Activated CD8-positive, alpha-beta memory T cell treated with anti-CD3 and anti-CD28 coated beads for 1 hour (primary cell): Measurements from ENCODE around the gene NID1.
A peak's percentile ranks its signal among the peaks of the same experiment; 100 is the strongest.
"Not testable (repeated sequence)": the region's sequence is repeated elsewhere in the genome, so short reads cannot be mapped to it uniquely, and the experiment has no call there.

Experiments
- DNase-seq, 2 donors: peaks; one replicate each; pipeline ENCODE4 v3.0.0-alpha.2; 2020; ENCODE audit warnings: low read depth in 1 of 2; ENCODE audit errors: extremely low read depth in 1 of 2

Gene NID1

GRCh38 chr1:235971571-235972310, 93.1 kb downstream of the NID1 start:
- peak; percentile 74 to 78 for DNase-seq

DNA sequence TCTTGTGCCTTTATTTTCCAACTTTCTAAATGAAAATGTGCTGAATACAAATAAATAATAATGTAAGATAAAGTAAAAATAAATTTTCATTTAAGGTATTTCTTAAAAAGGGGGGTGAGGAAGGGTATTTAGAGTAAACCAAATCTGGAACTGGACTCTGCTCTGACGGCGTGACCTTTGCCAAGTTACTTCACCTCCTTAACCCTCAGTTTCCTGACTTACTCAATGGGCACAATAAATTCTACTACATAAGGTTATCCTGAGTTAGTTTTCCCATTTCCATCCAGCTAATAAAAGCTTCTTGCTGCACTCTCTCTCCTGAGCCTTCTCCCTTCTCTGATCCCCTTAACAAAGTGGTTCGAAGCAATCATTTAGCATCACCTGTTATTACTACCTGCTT, 93.9 kb downstream of the NID1 start:
- no peak for DNase-seq

- no peak for DNase-seq
Observed at GRCh38 chr1:235968831-235969230, 96.1 kb downstream of the NID1 start.

- DNase-seq: not testable (repeated sequence)
Observed at GRCh38 chr1:235966134-235966533, 98.8 kb downstream of the NID1 start.

DNA sequence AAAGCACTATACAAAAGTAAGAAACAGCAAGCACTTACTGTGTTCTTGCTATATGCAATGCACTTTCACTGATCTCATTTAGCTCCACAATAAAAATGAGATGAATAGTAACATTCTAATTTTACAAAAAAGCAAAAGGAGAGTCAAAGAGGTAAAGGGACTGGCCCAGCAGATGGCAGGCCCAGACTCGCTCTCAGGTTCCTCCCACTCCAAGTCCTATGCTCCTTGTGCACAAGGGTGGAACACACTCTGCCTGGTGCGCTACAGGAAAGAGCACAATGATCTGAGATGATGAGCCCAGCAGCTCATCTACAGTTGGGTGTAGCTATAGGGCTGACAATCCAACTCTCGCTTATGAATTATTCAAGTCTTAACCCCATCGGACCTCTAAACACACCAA, 104.1 kb downstream of the NID1 start:
- no peak for DNase-seq

- DNase-seq: no peak
Observed at GRCh38 chr1:235958021-235958420, 106.9 kb downstream of the NID1 start.

DNA sequence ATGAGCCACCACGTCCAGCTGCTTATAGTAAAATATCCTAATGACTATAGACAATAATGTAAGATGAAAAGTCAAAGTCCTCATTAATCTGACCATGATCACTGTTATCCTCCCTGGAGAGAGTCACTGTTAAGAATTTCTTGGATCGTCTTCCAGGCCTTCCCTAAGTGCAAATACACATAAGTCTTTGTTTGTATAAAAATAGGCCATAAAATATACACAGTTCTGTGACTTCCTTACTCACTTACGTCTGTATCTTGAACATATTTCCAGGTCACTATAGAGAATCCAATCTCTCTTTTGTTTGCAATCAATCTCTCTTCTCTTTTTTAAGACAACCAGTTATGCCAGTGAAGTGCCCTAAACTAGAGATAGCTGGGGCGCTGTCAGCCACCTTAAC, 109.1 kb downstream of the NID1 start:
- no peak for DNase-seq

DNA sequence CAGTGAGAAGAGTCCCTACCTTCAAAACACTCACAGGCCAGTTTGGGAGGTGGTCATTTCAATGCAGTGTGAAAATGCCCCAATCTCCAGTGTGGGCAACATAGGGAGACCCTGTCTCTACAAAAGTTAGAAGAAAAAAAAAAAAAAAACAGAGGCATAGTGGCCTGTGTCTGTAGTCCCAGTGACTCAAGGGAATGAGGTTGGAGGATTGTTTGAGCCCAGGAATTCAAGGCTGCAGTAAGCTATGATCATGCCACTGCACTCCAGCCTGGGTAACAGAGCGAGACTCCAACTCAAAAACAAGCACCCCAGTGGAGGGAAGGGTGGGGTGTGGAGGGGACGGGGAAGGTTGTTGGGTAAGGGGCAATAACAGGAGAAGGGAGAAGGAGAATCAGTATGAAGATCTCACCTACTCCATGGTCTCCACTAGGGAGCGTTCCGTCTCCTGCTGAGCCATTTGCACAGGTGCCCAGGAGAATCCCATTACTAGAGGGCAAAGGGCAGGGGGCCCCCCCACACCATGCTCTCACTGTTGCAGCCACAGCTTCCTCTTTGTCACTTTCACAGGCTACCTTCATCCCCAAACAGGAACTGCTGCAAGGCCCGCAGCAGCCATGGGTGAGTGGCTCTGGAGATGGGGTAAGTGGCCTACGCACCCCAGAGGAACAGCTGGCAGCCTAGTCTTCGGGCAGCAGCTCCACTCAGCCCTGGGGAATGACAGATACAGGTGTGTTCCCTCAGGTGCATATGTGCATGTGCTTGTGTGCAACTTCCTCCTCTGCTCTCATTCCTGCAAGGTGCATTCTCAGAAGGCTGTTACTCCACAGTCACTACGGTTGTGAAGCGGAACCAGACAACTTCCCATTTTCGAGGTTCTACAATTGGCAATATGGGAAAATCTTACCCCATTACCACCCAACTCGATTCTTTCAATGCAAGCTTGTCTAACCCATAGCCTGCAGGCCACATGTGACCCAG, 110.3 kb downstream of the NID1 start:
- DNase-seq: peak in 1 of 2 donors; percentile 28

- no peak for DNase-seq
Observed at GRCh38 chr1:235953801-235954200, 111.1 kb downstream of the NID1 start.

DNA sequence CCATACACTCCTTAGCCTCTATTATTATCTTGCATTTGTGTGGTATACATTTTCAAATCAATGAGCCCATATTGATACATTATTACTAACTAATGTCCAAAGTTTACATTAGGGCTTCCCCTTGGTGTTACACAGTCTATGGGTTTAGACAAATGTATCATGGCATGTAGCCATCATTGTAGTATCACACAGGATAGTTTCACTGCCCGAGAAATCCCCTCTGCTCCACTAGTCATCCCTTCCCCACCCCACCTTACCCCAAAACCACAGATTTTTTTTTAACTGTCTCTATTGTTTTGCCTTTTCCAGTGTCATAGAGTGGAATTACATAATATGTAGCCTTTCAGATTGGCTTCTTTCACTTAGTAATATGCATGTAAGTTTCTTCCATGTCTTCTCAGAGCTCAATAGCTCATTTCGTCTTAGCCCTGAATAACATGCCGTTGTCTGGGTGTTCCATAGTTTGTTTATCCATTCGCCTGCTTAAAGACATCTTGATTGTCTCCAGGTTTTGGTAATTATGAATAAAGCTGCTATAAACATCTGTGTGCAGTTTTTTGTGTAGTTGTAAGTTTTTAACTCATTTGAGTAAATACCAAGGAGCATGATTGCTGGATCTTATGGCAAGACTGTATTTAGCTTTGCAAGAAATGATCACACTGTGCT, 111.8 kb downstream of the NID1 start:
- no peak for DNase-seq

DNA sequence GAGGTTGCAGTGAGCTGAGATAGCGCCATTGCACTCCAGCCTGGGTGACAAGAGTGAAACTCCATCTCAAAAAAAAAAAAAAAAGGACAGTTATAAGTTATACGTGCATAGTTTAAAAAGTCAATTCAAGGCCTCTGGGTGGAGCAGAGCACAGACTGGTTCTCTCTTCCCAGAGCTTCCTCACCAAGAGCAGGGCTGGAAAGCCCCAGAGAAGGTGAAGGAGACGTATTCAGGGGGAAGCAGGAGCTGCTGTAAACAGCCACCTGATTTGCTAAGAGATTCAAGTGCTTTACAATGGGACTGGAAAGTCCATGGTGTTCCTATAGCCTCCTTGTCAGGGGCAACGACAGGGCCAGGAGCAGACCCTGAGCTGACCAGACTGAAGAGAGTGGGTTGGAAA, 113.2 kb downstream of the NID1 start:
- DNase-seq: no peak

GRCh38 chr1:235950318-235950717, 114.6 kb downstream of the NID1 start:
- no peak for DNase-seq

- no peak for DNase-seq
Observed at GRCh38 chr1:235948774-235949427, 116.0 kb downstream of the NID1 start.

GRCh38 chr1:235947989-235948388, 116.9 kb downstream of the NID1 start:
- no peak for DNase-seq

- no peak for DNase-seq
Observed at GRCh38 chr1:235946571-235946981, 118.3 kb downstream of the NID1 start.

- DNase-seq: no peak
Observed at GRCh38 chr1:235945775-235946570, 118.9 kb downstream of the NID1 start.

DNA sequence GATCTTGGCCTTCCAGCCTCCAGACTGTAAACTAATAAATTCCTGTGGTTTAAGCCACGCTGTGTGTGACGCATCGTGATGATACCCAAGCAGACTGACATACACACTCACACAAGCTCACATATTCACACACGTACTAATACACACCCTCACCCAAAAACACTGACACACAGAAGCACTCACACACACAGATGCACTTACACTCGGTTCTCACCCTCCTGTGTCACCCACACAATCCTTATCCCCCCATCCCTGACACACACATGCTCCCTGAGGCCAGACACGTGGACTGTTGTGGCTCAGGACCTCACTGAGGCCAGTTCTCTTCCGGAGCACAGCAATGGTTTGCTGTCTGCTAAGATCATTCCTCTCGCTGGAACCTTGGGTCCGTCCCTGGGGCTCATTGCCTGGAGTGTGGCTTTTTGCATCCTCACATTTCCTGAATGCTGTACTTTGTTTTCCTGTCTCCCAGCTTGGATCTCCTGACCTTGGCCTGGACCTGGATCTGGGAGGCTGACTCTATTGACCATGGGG, 121.2 kb downstream of the NID1 start:
- no peak for DNase-seq

DNA sequence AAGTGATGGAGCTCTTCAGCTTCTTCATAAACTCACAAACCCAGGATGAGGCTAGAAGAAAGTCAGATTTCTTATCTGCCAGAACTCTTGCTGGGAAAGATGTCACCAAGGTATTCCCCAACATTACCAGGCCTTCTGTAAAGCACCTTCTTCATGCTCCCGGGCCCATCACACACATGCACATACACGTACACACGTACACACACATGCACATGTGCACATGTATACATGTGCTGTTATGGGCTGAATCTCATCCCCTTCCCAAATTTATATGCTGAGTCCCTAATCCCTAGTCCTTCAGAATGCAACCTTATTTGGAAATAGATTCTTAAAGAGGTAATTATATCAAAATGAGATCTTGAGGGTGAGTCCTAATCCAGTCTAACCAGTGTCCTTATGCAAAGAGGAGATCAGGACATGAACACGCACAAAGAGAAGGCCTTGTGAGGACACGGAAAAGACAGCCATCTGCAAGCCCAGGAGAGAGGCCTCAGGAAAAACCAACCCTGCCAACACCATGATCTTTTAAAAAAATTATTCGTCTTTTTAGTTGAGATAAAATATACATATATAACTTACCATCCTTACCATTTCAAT, 121.8 kb downstream of the NID1 start:
- no peak for DNase-seq

DNA sequence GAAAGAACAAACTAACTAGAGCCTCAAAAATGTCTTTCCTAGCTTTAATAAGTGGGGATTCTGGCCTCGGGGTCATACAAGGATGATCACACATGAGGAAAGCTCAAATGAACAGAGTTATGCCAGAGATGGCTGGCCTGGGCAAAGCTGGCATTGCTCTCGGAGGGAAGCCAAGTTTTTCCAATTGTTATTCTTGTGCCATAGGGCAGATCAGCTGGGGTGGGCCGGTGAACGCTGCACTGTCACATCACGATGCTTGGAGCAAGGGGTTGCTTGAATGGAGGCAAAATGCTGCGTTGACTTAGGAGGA, 122.3 kb downstream of the NID1 start:
- no peak for DNase-seq
